ENCODE results near the gene ASTN1. TPM values are rescaled to one million over a fixed set of nuclear protein-coding genes. Genes with fewer than 3 reads are reported as not detected.

The ASTN1 gene
- total RNA-seq, 2 donors from 2014 or later: 0.06 to 0.39 TPM

GRCh38 chr1:176838276-176838995 lies 326.1 kb downstream of the ASTN1 start:
- intact Hi-C loops (cut with DNase I, micrococcal nuclease): loop anchor here in 1 of 2 donors (5.0 kb wide), 1 partner anchor 281 kb away; no protein-coding TSS in a partner anchor
- no peak for ATAC-seq
- DNase-seq: no peak

- ATAC-seq (no peak), DNase-seq (no peak)
- intact Hi-C loops (cut with DNase I, micrococcal nuclease): loop anchor here in 1 of 2 donors (5.0 kb wide), 1 partner anchor 280 kb away; no protein-coding TSS in a partner anchor
Observed at GRCh38 chr1:176837708-176838107, 326.8 kb downstream of the ASTN1 start.

DNA sequence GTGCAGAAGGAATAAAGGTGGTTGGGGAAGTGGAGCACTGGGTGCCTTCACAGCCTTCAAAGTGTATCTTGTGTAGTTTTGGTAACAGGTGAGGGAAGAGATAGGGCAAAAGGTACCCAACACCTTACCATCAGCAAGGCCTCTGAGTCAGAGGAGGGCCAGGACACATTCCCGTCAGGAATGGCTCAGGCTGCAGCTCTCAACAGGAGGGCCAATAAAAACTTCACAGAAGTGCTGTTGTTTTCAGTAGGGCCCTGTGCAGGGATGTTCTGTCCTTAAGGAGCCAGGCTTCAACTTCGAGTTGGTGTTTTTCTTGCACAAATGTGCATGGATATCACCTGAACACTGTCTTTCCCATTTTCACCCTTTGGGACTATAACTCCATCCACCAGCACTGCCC lies 333.4 kb downstream of the ASTN1 start:
- no peak for ATAC-seq
- DNase-seq: no peak
- intact Hi-C loops (cut with DNase I, micrococcal nuclease): no loop called here

DNA sequence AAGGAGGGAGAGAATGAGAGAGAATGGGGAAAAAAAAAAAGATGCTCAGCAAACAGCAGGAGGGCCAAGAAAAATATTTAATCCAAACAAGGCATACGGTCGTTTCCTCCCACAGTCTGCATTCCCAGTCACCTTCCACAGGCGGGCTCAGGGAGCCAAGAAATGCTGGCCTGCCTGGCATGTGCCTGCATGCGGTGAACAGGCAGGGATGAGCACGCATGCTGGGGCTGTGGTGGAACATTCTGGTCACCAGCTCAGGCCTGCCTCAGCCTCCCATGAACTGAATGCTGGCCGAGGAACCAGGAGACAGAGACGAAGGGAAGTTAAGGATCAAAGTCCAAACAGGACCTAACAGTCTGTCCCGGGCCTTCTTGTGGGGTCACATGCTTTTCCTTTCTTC lies 335.3 kb downstream of the ASTN1 start:
- intact Hi-C loops (cut with DNase I, micrococcal nuclease): no loop called here
- ATAC-seq (no peak), DNase-seq (no peak)

DNA sequence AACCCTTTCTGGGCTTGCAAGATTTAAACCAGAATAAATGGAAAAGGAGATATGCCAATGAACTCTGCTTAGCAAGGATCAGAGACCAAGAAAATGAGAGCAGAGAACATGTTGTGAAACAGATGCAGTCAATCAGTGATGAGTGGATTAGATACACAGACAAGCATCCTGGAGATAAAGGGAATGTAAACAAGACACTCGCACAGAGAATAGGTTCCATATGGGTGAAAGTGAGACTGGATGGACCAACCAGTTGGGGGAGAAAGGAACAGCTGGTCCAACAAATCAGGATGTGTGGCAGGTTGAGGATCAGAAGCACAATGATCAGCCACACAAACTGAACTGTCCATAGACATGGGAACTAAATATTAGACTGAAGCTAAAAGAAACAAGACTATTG lies 338.2 kb downstream of the ASTN1 start:
- no peak for DNase-seq
- ATAC-seq: no peak
- intact Hi-C loops (cut with DNase I, micrococcal nuclease): no loop called here

DNA sequence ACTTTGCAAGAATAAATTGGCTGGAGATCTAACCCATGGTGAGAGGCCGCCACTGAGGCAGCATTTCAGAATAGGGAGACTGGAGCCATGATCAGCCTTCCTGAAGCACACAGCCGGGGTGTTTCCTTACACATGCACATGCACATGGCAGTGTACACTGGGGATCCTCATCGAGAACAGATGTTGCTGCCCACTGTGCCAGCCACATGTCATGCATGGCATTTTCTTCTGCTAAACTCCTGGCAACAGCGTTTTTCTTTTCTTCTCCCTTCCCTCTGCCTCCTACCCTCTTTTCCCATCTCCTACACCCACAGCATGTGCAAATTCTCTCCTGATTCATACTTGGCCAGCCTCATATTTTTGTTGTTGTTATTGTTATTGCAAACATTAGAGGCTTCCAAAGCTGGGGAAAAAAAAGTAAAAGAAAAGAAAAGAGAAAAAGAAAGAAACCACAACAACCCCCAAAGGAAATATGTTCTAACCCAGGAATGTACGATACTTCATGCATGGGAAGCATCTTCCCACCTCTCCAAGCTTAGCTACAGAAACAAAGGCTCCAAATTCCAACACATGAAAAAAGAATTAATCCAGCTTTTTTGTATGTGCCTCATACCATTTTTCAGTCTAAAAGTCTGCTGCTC lies 344.0 kb downstream of the ASTN1 start:
- ATAC-seq (no peak), DNase-seq (no peak)
- intact Hi-C loops (cut with DNase I, micrococcal nuclease): no loop called here

DNA sequence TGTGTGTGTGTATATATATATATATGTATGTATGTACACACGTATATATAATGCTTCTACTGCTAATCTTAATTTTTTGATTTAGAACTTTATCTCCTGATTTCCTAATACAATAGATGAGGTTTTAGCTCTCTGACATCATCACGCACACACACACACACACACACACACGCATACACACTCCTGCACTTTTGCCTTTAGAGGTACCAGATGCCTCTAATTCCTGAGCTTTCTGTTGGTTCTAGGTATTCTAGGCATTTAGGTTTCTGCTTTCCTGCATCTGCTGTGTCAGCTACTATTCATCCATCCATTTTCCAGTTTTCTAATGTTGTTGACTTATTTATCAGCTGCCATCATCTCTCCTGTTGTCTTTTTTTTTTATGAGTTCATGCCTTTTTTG lies 348.3 kb downstream of the ASTN1 start:
- ATAC-seq (no peak), DNase-seq (no peak)
- intact Hi-C loops (cut with DNase I, micrococcal nuclease): no loop called here

DNA sequence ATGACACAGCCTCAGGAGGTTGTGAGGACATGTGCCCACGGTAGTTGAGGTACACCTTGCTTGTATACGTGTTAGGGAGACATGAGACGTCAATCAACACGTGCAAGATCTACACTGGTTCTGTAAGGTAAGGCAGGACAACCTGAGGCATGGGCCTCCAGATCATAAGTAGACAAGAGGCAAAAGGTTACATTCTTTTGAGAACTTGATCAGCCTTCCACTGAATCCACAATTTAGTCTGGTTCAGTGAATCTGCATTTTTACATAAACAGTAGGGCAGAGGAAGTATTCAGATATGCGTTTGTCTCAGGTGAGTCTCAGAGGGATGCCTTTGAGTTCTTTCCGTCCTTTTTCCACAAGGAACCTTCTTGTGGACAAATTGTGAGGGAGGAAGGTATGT lies 348.9 kb downstream of the ASTN1 start:
- ATAC-seq: no peak
- no peak for DNase-seq
- intact Hi-C loops (cut with DNase I, micrococcal nuclease): no loop called here

DNA sequence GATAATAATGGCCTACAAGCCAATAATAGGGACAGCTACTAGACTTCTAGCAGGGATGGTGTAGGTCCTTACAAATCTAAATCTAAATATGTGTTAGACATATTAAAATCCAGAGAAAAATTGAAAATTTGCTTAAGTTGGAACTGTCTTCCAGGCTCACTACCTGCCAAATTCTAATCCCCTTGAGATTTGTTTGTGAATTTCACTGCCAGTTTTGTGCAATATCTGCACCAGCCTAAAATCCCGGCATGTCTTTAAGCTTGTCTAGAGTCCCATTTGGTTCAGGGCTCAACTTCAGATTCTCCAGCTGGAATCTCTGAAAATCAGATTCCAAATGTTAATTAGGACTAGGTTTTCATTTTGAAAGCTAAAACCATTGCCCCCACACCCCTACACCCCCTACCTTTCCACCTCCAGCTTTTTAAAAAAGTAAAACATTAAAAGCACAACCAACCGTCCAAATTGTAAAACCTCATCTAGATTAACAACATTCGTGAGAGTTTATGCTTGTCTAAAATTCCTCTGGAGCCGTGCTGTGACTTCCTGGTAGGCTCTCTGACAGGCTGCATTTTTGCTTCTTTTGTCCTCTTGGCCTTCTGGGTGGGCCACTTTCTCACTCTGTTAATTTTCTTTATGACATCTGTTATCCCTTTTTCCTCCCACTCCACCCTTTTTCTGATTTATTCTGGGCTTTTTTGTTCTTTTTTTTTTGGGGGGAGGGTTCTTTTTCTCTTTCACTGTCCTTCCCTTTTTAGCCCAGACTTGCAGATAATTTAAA lies 352.8 kb downstream of the ASTN1 start:
- ATAC-seq (no peak), DNase-seq (no peak)
- intact Hi-C loops (cut with DNase I, micrococcal nuclease): no loop called here

DNA sequence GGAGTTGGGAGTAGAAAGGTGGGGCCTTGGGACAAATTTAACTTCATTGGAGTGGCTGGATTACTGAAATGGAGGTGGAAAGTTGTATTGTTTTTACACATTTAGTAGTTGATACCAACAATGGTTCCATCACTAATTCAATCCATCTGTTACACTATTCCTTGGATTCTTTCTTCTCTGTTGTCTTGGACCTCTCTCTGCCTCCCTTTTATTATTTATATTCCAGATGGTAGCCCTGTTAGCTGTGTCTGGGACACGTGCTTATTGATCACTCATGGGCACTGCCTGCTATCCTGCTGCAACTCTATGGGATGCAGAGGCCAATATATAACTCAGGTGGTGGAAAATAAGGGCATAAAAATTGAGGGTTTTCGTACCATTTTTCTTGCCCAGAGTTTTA lies 355.2 kb downstream of the ASTN1 start:
- no peak for DNase-seq
- intact Hi-C loops (cut with DNase I, micrococcal nuclease): no loop called here
- no peak for ATAC-seq

Small RNA genes lying within 50 kb of the gene (microRNA-seq; reads per million reads assigned to microRNA genes)
- 0 to 1.1 reads per million in 2 donors for gene MIR488

Other genes starting within 250 kb of the ASTN1 start
- under 1 TPM; 0.12 to 0.14 TPM for gene BRINP2, start 6.2 kb upstream of the ASTN1 start, total RNA-seq

All from left colon (tissue), 2 donors.